GM11168 (cell line): ENCODE results near the gene CORO2B.

ENCODE experiments used
- in situ Hi-C: fragments of 300-500 bp; cut with MboI; formaldehyde crosslinking; loops from one replicate; pipeline ENCODE4 v1.12.0; 2022; ENCODE audit warnings: low sequenced_read_pairs; ENCODE audit not compliant: unreplicated experiment

Gene CORO2B

DNA sequence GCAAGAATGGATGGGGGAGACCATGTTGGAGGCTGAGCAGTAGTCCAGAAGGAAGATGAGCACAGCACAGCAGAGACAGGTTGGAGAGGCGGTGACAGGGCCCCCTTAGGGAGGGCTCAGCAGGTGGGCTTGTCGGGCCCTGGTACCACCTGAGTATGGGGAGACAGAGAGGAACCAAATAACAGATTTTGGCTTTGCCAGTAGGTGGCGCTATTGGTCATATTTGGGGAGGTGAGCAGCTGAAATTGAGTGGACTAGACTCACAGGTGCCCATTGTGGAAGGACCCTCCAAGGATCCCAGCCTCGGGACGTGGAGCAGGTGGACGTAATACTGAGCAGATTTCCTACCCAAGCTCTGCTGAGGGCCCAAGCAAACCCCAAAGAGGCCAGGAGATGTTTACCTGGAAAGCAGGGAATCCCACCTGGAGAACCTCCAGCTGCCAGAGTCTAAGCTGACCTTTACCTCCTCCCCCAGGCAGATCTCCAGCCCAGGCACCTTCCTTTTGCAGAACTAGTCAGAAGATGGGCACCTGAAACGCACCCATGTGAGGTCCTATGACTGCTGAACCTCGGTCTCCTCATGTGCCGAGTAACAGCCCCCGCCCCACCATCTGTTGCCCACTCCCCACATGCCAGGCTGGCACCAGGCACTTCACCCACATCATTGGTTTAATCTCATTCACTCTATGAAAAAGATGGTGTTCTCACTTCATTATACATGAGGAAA, 24.6 kb upstream of the CORO2B start:
- in situ Hi-C loops: loop anchor here (25.0 kb wide), 1 partner anchor 333 kb away; no protein-coding TSS in a partner anchor

DNA sequence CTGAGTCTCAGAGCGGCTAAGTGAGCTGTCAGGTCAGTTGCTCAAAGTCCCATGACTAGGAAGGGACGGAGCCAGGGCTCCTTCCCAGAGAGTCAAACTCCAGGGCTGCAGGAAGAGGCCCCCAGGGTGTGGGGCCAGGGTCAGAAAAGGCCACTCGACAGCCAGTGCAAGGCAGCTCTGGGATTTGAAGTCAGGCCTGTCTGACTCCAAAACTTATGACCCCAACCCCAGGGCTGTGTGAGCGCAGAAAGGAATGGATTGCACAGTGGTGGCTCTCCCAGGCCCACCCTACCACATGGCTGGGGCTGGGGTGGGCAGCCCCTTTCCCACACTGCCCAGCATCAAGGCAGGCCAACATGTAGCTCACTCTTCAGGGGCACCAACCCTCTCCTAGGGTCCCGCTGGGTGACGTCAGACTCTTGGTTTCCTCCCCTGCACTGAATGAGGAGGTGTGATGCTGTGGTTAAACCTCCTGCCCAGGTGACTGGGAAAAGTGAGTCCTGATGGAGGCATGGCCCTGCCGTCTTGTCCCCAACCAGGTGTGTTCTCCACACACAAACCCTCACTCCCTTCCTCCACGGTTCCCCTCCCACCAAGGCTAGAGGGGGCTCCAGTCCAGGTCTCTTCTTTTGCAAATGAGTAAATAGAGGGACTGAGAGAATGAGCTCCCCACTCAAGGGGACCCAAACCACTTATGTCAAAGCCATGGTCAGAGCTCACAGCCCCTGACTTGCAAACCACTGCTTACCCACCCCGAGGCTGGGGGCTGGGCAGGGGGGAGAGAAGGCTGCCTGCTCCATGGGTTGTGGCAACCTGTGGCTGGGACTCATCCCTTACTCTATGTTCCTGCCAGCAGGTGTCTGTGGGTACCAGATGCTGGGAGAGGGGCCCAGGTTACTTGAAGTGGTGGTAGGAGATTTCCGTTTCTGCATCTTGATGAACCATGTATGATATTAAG, 23.8 kb upstream of the CORO2B start:
- in situ Hi-C loops: loop anchor here (25.0 kb wide), 1 partner anchor 332 kb away; no protein-coding TSS in a partner anchor

DNA sequence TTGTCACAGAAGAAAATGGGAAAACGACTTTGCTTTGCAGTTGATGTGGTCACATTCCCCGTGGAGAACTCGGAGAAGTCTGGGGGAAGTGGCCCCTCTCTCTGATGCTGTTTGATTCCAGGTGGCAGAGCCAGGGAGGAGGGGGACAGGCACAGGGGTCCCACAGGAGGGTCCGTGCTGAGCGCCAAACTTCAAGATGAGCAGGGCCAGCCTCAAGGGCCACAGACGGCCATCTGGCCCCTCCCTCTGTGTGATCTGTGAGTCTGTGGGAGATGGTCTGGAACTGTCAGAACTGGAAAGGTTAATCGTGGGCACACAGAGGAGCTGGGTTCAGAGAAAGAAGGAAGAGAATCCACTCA, 23.1 kb upstream of the CORO2B start:
- in situ Hi-C loops: loop anchor here (25.0 kb wide), 1 partner anchor 332 kb away; no protein-coding TSS in a partner anchor

DNA sequence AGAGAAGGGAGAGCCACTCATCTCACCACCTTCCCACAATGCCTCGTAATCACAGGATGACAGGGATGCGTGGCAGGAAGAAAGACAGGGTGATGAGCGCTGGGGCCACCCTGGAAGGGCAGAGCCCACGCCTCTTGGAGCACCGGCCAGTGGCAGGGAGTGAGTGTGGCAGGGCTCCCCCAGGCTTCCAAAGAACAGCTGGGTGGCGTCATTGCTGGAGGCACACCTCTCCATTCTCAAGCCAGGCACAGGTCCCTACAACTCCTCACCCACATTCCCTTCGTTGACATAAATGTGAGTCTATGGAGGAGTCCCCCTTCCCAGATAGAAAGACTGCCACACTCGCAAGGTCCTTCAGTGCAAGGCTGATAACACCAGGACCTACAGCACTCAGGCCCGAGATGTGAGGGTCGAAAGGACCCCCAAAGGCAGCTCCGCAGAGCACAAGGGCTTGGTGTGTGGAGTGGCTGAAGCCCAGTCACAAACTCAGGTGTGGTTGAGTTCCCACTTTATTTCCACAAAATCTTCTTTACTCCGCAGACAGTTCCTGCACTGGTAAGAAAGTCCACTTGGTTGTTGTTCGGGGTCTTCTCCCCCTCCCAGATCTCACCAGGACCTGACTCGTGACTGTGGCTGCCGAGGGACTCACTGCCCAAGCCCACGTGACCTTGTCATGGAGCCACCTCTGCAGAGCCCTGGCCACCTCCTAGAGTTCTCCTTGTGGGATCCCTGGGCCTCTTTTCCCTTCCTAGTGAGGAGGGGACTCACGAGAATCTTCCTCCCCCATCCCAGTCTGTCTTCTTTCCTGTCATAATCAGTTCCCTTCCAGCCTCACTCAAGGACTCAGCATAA, 22.4 kb upstream of the CORO2B start:
- in situ Hi-C loops: loop anchor here (25.0 kb wide), 1 partner anchor 331 kb away; no protein-coding TSS in a partner anchor

DNA sequence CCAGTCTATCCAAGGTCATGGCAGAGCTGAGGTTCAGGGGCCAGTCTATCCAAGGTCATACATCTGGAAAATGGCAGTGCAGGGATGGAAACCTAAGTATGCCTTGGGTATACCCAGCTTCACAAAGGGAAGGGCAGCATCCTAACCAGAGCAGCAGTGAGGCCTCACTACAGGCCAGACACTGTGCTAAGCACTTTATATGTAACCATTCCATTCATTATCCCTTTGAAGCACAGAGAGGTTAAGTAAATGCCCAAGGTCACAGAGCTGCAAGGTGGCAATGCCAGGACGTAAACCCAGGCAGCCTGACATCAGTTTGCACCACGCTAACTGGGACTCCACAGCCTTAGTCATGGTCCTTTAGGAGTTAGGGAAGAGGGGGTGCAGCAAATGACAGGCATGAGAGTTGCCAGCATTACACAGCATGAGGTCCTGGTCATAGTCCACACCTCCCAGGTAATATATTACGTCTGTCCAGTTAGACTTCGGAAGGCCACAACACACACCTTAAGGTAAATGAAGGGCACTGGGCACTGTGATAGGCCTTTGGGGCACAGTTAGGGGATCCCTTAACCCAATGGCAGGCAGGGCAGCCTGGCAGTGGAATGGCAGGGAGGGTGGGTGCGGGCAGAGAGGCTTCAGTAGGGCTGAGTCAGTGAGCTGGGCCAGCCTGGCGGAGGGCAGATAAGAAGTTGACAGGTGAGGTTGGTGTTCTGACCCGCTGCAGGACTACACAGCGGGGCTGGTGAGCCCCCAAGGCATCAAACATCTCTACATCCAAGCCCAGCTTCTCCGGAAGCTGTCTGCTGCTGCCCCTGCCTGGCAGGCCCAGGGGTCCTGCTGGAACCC, 21.1 kb upstream of the CORO2B start:
- in situ Hi-C loops: loop anchor here (25.0 kb wide), 1 partner anchor 330 kb away; no protein-coding TSS in a partner anchor

DNA sequence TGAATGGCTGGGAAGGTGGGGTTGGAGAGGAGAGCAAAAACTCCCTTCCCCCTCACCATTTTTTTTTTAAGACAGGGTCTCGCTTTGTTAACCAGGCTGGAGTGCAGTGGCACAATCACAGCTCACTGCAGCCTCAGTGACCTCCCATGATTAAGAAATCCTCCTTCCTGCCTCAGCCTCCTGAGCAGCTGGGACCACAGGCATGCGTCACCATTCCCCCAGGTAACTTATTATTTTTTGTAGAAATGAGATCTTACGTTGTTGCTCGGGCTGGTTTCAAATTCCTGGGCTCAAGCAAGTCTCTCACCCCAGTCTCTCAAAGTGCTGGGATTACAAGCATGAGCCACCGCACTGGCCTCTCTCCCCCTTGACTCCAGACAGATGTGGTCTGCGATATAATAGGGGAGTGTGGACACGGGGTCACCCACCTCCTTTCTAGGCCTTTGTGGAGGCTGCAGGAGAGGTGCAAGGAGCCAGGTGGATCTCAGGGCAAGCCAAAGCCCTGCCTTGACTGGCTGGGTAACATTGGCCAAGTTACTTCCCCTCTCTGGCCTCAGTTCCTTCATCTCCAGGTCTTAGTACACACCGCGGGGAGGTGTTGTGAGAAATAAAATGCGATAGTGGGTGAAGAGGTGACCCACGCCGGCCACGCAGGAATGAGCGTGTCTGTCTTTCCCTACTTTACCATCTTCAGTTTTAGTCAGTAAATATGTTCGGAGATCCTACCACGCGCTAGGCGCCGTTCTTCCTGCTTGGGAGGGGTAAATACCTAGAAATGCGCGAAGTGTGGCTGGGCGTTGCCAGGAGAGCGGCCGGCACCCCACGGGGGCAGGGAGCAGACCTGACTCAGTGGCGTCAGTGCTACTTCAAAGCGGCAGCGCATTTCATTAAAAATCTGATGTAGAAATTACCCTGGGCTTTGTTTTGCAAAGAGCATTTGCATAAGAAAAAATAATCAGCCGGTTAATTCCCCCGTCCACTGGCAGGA, 20.2 kb upstream of the CORO2B start:
- in situ Hi-C loops: loop anchor here (25.0 kb wide), 1 partner anchor 329 kb away; no protein-coding TSS in a partner anchor

DNA sequence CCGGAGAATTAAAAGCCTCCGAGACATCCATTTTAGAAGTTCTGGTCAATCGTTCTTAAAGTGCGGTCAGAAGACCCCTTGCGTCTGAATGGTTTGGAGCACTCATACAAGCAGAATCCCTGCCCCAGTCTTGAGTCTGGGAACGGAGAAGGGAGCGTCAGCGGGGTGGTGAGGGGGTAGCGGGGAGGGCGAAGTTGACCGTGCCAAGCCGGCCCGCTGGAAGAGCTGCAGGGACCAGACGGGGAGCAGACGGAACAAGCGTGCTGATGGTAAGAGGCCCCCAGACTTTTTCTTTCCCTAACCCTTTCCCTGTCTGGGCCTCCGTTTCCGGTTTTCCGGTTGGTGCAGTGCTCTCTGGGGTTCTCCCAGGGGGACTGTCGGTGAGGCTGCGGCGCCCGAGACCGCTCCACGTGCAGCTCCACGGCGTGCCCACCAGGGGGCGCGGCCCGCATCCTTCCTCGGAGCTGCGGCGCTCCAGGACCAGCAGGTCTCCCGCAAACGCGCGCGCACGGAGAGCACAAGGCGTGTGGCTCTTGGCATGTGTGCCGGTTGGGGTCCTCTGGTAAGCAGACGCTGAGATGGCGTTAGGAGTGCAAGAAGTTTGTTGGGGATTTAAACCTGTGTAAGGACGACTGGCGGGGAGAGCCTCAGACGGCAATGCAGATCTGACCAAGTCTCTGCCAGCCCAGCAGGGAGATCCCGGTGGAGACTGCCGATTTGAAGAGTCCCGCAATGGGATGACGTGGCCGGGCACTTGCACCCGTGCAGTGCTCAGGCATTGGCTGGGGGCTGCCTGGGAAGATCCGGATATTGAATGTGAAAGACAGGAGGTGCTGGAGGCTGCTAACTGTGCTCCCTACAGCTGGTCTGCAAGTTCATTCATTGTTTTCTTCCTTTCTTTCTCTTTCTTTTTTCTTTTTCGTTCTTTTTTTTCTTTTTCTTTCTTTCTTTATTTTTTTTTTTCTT, 19.2 kb upstream of the CORO2B start:
- in situ Hi-C loops: loop anchor here (25.0 kb wide), 1 partner anchor 328 kb away; no protein-coding TSS in a partner anchor

DNA sequence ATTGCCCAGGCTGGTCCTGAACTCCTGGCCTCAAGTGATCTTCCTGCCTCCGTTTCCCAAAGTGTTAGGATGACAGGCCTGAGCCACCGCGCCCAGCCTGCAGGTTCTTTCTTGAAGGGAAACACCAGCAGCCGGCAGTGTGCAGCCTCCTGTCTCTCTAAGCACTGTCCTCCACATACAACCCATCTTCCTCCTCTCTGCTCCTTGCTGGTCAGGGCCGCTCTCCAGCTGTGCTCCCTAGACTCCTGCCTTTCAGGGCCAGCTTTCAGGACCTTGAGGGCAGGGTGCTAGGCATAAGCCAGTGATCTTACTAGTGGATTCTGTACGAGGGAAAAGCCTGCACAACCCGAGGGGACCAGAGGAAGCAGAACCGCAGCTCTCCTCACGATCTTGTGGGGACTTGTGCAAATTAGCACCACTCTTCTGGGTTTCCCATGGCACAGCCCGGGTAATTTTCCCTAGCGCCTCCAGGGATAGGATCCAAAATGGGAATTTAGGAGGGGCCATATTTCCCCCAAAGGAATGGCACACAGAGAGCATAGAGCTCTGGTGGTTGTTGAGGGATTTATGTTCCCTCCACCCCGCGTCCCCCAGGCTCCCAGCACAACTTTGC, 18.2 kb upstream of the CORO2B start:
- in situ Hi-C loops: loop anchor here (25.0 kb wide), 1 partner anchor 327 kb away; no protein-coding TSS in a partner anchor

DNA sequence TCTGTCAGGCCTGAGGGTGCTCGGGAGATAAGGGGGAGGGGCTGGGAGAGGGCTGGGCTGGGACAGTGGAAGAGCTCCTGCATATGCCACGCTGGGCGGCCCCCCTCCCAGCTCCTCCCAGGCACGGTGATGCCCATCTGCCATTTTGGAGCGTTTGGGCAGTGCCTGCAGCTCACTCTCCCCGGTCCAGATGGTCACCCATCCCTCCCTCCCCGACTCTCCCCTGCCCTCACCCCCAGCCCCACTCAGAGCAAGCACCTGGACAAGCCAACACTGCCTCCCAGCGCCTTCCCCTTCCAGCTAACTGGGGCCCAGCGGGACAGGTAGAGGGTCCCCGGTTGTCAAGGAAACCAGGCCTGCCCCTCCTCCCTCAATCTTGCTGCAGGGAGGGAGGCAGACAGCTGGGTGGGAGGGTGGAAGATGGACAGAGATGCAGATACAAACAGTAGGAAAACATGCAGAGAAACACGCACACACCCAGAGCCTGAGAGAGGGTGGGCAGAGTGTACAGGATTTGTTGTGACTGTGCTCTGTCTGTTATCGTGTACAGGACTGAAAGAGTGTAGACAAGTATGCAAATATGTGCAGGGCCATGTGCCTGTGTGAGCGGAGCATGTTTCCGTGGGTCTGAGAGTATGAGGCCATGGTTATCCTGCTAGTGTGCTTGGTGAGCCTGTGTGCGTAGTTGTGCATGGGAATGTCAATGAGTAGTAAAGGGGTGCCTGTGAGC, 17.5 kb upstream of the CORO2B start:
- in situ Hi-C loops: loop anchor here (25.0 kb wide), 1 partner anchor 326 kb away; no protein-coding TSS in a partner anchor

DNA sequence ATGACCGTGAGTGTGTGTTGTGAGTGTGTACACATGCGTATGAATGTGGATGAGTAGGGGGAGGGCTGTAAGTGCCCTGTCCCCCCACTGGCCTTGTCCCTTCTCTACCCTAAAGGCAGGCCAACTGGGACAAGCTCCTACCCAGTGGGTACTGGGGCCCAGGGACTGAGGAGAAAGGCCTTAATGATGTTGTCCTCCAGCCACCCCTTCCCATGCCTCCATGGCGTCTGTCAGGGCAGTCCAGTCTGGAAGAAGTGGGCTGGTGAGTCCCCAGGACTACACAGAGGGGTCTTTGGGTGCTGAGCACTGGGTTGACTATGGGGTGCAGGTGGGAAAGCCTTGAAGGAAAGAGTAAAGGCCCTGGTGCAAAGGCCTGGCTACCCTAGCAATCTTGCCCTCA, 16.9 kb upstream of the CORO2B start:
- in situ Hi-C loops: loop anchor here (25.0 kb wide), 1 partner anchor 325 kb away; no protein-coding TSS in a partner anchor

DNA sequence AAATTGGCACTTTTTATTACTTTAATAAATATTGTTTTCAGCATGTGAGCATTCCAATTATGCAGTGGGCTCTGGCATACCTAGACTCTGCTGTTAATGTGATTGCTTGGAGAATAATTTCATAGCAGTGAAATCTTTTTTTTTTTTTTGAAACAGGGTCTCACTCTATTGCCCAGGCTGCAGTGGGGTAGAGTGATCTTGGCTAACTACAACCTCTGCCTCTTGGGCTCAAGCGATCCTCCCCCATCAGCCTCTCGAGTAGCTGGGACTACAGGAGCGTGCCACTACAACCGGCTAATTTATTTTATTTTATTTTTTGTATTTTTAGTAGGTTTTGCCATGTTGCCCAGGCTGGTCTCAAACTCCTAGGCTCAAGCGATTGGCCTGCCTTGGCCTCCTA, 14.6 kb upstream of the CORO2B start:
- in situ Hi-C loops: loop anchor here (25.0 kb wide), 1 partner anchor 323 kb away; no protein-coding TSS in a partner anchor

DNA sequence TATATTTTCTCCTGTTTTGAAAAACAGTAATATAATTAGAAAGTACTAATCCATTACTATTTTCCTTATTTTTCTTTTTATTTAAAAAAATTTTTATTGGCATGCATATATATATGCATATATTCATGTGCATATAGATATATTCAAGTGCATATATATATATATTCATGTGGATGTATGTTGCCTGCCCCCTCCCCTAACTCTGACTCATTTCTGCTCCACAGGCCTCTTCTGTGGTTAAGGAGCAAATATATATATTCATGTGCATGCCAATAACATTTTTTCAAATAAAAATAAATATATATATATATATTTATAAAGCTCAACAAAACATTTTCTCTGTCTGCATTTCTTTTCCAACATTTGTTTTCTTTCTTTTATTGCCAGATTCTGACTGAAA, 13.6 kb upstream of the CORO2B start:
- in situ Hi-C loops: loop anchor here (25.0 kb wide), 1 partner anchor 322 kb away; no protein-coding TSS in a partner anchor

DNA sequence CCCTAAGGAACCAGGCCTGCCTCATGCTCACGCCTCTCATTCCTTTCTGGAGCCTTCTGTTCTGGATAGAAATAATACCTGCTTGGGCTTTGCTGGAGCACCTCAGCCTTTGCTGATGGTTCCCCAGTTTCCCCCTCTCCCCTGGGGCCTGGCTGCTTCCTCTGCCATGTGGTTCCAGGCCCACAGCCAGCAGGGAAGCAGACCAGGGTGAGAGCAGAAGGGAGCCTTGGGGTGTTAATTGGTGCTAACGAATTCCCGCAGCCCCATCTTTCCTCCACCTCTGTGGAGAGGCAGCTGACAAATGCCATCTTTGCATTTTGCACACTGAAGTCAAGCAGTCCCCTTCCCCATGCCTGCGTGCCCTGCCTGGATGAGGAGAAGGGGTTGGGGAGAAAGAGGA, 13.1 kb upstream of the CORO2B start:
- in situ Hi-C loops: loop anchor here (25.0 kb wide), 1 partner anchor 322 kb away; no protein-coding TSS in a partner anchor

DNA sequence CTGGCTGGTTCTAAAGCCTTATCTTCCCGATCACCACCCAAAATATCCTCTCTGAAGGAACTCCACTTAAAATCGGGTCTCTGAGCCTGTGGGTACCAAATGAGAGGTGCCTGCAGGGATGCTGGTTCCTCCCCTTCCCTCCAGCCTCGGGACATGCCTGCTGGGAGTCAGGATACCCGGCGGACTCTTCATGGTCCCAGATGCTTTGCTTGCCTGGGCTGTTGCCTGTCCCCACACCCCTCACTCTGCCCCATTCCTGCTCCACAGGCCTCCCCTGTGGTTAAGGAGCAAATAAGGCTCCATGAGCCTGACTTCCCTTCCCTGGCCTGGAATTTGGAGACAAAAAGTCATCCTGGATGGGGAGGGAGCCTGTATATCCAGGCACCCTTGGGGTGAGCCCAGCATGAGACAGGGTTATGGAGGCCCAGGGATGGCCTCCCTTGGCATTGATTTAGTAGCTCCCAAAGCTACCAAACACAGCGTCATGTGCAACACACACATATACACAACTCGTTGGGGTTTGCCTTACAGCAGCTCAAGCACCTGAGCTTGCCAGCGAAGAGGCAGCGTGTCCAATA, 12.3 kb upstream of the CORO2B start:
- in situ Hi-C loops: loop anchor here (25.0 kb wide), 1 partner anchor 321 kb away; no protein-coding TSS in a partner anchor

DNA sequence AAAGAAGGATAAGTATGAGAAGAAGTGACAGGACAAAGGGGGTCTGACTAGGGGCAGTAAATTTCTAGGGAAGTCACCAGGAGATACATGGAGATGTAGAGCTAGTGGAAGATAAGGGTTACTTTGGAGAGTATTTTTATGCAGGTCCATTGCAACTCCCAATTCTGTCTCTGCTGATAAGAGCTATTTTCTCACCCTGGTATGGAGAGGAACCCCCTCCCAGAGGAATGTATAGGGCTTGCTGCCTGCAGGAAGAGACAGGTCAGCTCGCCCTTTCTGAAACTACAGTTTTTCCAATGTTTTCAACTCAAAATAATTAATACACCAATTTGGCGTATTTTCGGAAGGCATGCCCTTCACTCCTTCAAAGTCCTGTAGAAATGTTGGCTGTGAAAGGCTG, 11.4 kb upstream of the CORO2B start:
- in situ Hi-C loops: loop anchor here (25.0 kb wide), 1 partner anchor 320 kb away; no protein-coding TSS in a partner anchor
